ENCODE results near the gene GNG13. TPM values are rescaled to one million over a fixed set of nuclear protein-coding genes. Genes with fewer than 3 reads are reported as not detected.

The GNG13 gene
- total and polyA plus RNA-seq, 2 of the 4 experiments (the other 2 are of a cell fraction), result not detected

- no peak for TF ChIP-seq POLR2A (IDR thresholded peaks at IDR 0.05; ENCODE audit: low read depth, low read length)
Measured at GRCh38 chr16:831571-832413, 31.3 kb upstream of the GNG13 start (continued).

GRCh38 chr16:830871-831570, 30.5 kb upstream of the GNG13 start:
- Histone ChIP-seq H3K36me3 (ENCODE audit: control insufficient read depth, insufficient read depth, low read length) (no peaks in the 10 kb centered on the region), H4K8ac (ENCODE audit: low read depth in 2 of 2, low read length in 2 of 2) (no peak overlapping the region), H3K18ac (ENCODE audit: low read depth, low read length) (no peak overlapping the region), H3K4me2 (ENCODE audit: low read depth, low read length) (no peak overlapping the region), H3K4ac (ENCODE audit: low read depth, low read length) (no peak overlapping the region), H3K27me3 (ENCODE audit: control insufficient read depth, insufficient read depth, low read length) (peaks cover 5% of the 10 kb centered on the region; the same call in 1 of the 2 replicates), H3K9ac (ENCODE audit: low read depth, low read length) (no peak overlapping the region), H3K4me1 (ENCODE audit: control insufficient read depth, insufficient read depth, low read length) (no peaks in the 10 kb centered on the region), H2AK5ac (ENCODE audit: low read depth, low read length) (no peak overlapping the region), H3K4me3 (ENCODE audit: insufficient read depth, low read depth, low read length) (no peak overlapping the region), H3K9me3 (ENCODE audit: control insufficient read depth, insufficient read depth, low read length) (peaks cover 13% of the 10 kb centered on the region), H2AFZ (replicated peaks; ENCODE audit: low read length, poor library complexity) (no peak overlapping the region), H2BK20ac (ENCODE audit: low read depth, low read length) (no peak overlapping the region), H3K9me1 (ENCODE audit: insufficient read depth, low read length) (no peaks in the 10 kb centered on the region), H2BK5ac (ENCODE audit: low read depth, low read length, poor library complexity, severe bottlenecking) (no peak overlapping the region), H3K27ac (ENCODE audit: insufficient read depth, low read length) (no peak overlapping the region), H4K20me1 (ENCODE audit: insufficient read depth, low read length) (no peaks in the 10 kb centered on the region), H3K14ac (replicated peaks; ENCODE audit: low read depth, low read length) (no peak overlapping the region), H2AK9ac (replicated peaks; ENCODE audit: low read depth, low read length, poor library complexity) (no peak overlapping the region), H3K56ac (ENCODE audit: extremely low read depth, insufficient read depth, low read length) (no peak overlapping the region), H4K5ac (ENCODE audit: low read depth, low read length) (no peak overlapping the region), H2BK15ac (ENCODE audit: low read depth, low read length) (no peak overlapping the region), H4K91ac (ENCODE audit: insufficient read depth, low read depth, low read length) (no peak overlapping the region), H3K23ac (ENCODE audit: low read depth, low read length) (no peak overlapping the region), H3K79me1 (ENCODE audit: low read depth in 1 of 2, low read length in 2 of 2) (no peaks in the 10 kb centered on the region), H2BK120ac (ENCODE audit: low read depth, low read length) (no peak overlapping the region)
- WGBS, 2 experiments (ENCODE audit: extremely low coverage in 2 of 2, insufficient read length in 1 of 2), result 70% methylated on average over 9 of the region's 24 CpGs; no CpG with 5 or more reads in 1 of the 2 experiments
- CTCF ChIA-PET, result no interaction called here
- TF ChIP-seq CHD1 (IDR thresholded peaks at IDR 0.05; ENCODE audit: low read depth, low read length) (no peak), SMC3 (IDR thresholded peaks at IDR 0.05; ENCODE audit: low read depth, low read length) (no peak), POLR2A (IDR thresholded peaks at IDR 0.05; ENCODE audit: low read depth, low read length) (no peak)
- POLR2A ChIA-PET (ENCODE audit: unreplicated experiment), result no interaction called here
- DNase-seq (no peak), ATAC-seq (ENCODE audit: low read depth) (no peak)
- dilution Hi-C loops (cut with HindIII; ENCODE audit: low sequenced_read_pairs, unreplicated experiment) (no loop called here), in situ Hi-C loops (cut with MboI; ENCODE audit: low sequenced_read_pairs) (no loop called here), intact Hi-C loops (cut with micrococcal nuclease) (no loop called here)
- BruUV-seq (replicated peaks), result no TSS peak

Data from IMR-90 (cell line).